K562 (cell line): Measurements from ENCODE around the gene NRG3. TPM values are rescaled to one million over a fixed set of nuclear protein-coding genes. Genes with fewer than 3 reads are reported as not detected.

Experiments used
- ATAC-seq: fragments of 200-7000 bp; cut with Tn5 transposase; 3 replicates; pipeline ENCODE4 v1.9.1; 2020; ENCODE audit warnings: moderate library complexity
- BruUV-seq: library from RNA; stranded (reverse); fragments of 400-500 nt; replicated peaks from 2 replicates; lab custom pipeline; 2021; lab: Mats Ljungman, UMichigan
- CTCF ChIA-PET: fragments of 300-600 bp; formaldehyde crosslinking; extraction: SDS; loops from one replicate; lab custom pipeline; 2021; ENCODE audit warnings: low intra/inter-chr PET ratio; lab: Yijun Ruan, JAX
- POLR2A ChIA-PET: fragments of 300-600, 350-650 bp; sonication (Branson Sonifier 250); formaldehyde crosslinking; extraction: SDS; loops from one replicate; lab custom pipeline; 2021; ENCODE audit warnings: antibody characterized with exemption, inconsistent platforms; lab: Yijun Ruan, JAX
- DNase-seq, 4 experiments: peaks; one replicate each; pipeline versions ENCODE4 v3.0.0 to v3.0.0-alpha.2; 2011 to 2018; ENCODE audit warnings: low spot score in 3 of 4, mixed read lengths in 3 of 4; ENCODE audit errors: extremely low read depth in 1 of 4
- FAIRE-seq: peaks from 2 replicates; lab custom pipeline; 2011; peaks lifted over from hg19 to GRCh38; lab: Jason Lieb, UNC
- H2AFZ ChIP-seq: 2 replicates; pipeline ENCODE4 v1.6.0; 2011; ENCODE audit warnings: low read depth, low read length, control low read depth, inconsistent platforms
- H3K27ac ChIP-seq: fragments of 200-600 bp; 3 replicates; pipeline ENCODE4 v1.8.0; 2011; ENCODE audit warnings: low read depth, mild to moderate bottlenecking, control low read depth, inconsistent platforms, low read length, moderate library complexity, mixed read lengths; ENCODE audit errors: extremely low read depth
- H3K27me3 ChIP-seq, 2 experiments: fragments of 300-600 bp in 1 of 2; 2 replicates in 1 of 2; 3 replicates in 1 of 2; pipeline versions ENCODE4 v1.6.0 to v1.8.0; 2011; ENCODE audit warnings: inconsistent platforms in 2 of 2, low read length in 2 of 2, mild to moderate bottlenecking in 1 of 2, mixed read lengths in 1 of 2, moderate library complexity in 1 of 2; ENCODE audit not compliant: control insufficient read depth in 2 of 2, insufficient read depth in 2 of 2
- H3K36me3 ChIP-seq: fragments of 300-600 bp; 3 replicates; pipeline ENCODE4 v1.8.0; 2011; ENCODE audit warnings: mild to moderate bottlenecking, low read length, inconsistent platforms; ENCODE audit not compliant: control insufficient read depth, insufficient read depth
- H3K4me1 ChIP-seq, 2 experiments: fragments of 200-600 bp in 1 of 2; replicated peaks in 1 of 2; 2 replicates in 1 of 2; 3 replicates in 1 of 2; pipeline versions ENCODE4 v1.5.1 to v1.8.0; 2011; ENCODE audit warnings: inconsistent platforms in 2 of 2, low read length in 2 of 2, mild to moderate bottlenecking in 1 of 2, mixed read lengths in 1 of 2, moderate library complexity in 1 of 2; ENCODE audit not compliant: control insufficient read depth in 2 of 2, insufficient read depth in 2 of 2
- H3K4me2 ChIP-seq: 2 replicates; pipeline ENCODE4 v1.6.1; 2011; ENCODE audit warnings: low read length, control low read depth, inconsistent platforms, mixed read lengths; ENCODE audit not compliant: insufficient read depth
- H3K4me3 ChIP-seq: fragments of 200-600 bp; sonication (generic), shearing (Covaris generic); 2 replicates; pipeline ENCODE4 v1.5.1; 2016; ENCODE audit warnings: control low read depth, inconsistent platforms
- H3K79me2 ChIP-seq: fragments of 200-600 bp; 3 replicates; pipeline ENCODE4 v1.8.0; 2011; ENCODE audit warnings: low read length, inconsistent platforms; ENCODE audit not compliant: control insufficient read depth, insufficient read depth
- H3K9ac ChIP-seq, 2 experiments: 2 replicates each; pipeline versions ENCODE4 v1.6.0 to v1.6.1; 2011; ENCODE audit warnings: low read depth in 2 of 2, low read length in 2 of 2, control low read depth in 1 of 2, inconsistent platforms in 1 of 2, mild to moderate bottlenecking in 1 of 2, mixed read lengths in 1 of 2; ENCODE audit not compliant: insufficient read depth in 1 of 2
- H3K9me1 ChIP-seq: one replicate; pipeline ENCODE4 v1.6.0; 2011; ENCODE audit warnings: inconsistent platforms, mild to moderate bottlenecking, low read length, moderate library complexity; ENCODE audit not compliant: control insufficient read depth, insufficient read depth
- H3K9me3 ChIP-seq: replicated peaks from 2 replicates; pipeline ENCODE4 v1.5.1; 2011; ENCODE audit warnings: low read depth, low read length, inconsistent platforms; ENCODE audit not compliant: control insufficient read depth, insufficient read depth
- H4K20me1 ChIP-seq: replicated peaks from 2 replicates; pipeline ENCODE4 v1.6.1; 2011; ENCODE audit warnings: low read length, inconsistent platforms, mixed read lengths; ENCODE audit not compliant: control insufficient read depth, insufficient read depth
- CBX5 ChIP-seq: IDR thresholded peaks from 2 replicates; pipeline ENCODE4 v1.6.1; 2014; ENCODE audit warnings: low read depth, borderline replicate concordance
- ETV1 ChIP-seq: fragments of 450-650 bp; conservative IDR thresholded peaks from 2 replicates; pipeline ENCODE4 v1.6.1; 2016; ENCODE audit warnings: missing genetic modification characterization, control low read depth, low read depth, missing compliant biosample characterization
- MECOM ChIP-seq: fragments of 250-450 bp; sonication (Bioruptor Pico); IDR thresholded peaks from 2 replicates; pipeline ENCODE4 v1.8.0; 2022; ENCODE audit warnings: inconsistent platforms
- RBFOX2 ChIP-seq: fragments of 200-400 bp; formaldehyde crosslinking; IDR thresholded peaks from 2 replicates; pipeline ENCODE4 v1.6.1; 2017; ENCODE audit warnings: low read depth, mild to moderate bottlenecking, low read length, moderate library complexity
- SMARCB1 ChIP-seq: IDR thresholded peaks from 2 replicates; pipeline ENCODE4 v1.6.1; 2011; ENCODE audit warnings: improper control_type of control experiment, low read depth; ENCODE audit not compliant: insufficient read length
- TAF1 ChIP-seq: IDR thresholded peaks from 2 replicates; pipeline ENCODE4 v1.6.1; 2011; ENCODE audit warnings: mild to moderate bottlenecking, low read length, moderate library complexity; ENCODE audit not compliant: insufficient read depth, control insufficient read depth, severe bottlenecking; ENCODE audit errors: extremely low read depth
- ZBTB1 ChIP-seq: sonication (generic); formaldehyde crosslinking; IDR thresholded peaks from 2 replicates; pipeline ENCODE4 v1.8.1; 2023; ENCODE audit warnings: missing genetic modification reagents, low read depth, mild to moderate bottlenecking, borderline replicate concordance
- ZBTB17 ChIP-seq: fragments of 450-650 bp; formaldehyde crosslinking; IDR thresholded peaks from 2 replicates; pipeline ENCODE4 v1.4.0; 2020; ENCODE audit warnings: mild to moderate bottlenecking
- ZFX ChIP-seq: sonication (generic); formaldehyde crosslinking; IDR thresholded peaks from 2 replicates; pipeline ENCODE4 v1.8.0; 2022; ENCODE audit warnings: mild to moderate bottlenecking, missing genetic modification reagents, moderate library complexity
- ZNF232 ChIP-seq: sonication (generic); formaldehyde crosslinking; IDR thresholded peaks from 2 replicates; pipeline ENCODE4 v1.8.0; 2022; ENCODE audit warnings: mild to moderate bottlenecking, missing genetic modification reagents
- ZNF3 ChIP-seq: fragments of 250-450 bp; sonication (Bioruptor Pico); IDR thresholded peaks from 2 replicates; pipeline ENCODE4 v1.5.0; 2021; ENCODE audit warnings: mild to moderate bottlenecking, moderate library complexity
- WGBS: fragments of 100-300 bp; shearing (Covaris generic); methylation state at CpG from one replicate; pipeline ENCODE4 v1.1.6; 2016; ENCODE audit warnings: low coverage, mixed read lengths; ENCODE audit not compliant: insufficient coverage; ENCODE audit errors: missing lambda C conversion rate; 5-methylcytosine and 5-hydroxymethylcytosine counted together
- in situ Hi-C: fragments of 300-500 bp; cut with MboI; formaldehyde crosslinking; loops from 4 replicates; pipeline ENCODE4 v1.15.0; 2018; ENCODE audit warnings: inconsistent platforms, mixed read lengths
- intact Hi-C: fragments of 100-400 bp; cut with micrococcal nuclease; formaldehyde crosslinking; loops from 2 replicates; pipeline ENCODE4 v1.14.2; 2022
- polyA plus RNA-seq, 8 experiments: library from polyadenylated mRNA; depleted of rRNA in 4 of 8; stranded (reverse) in 5 of 8; unstranded in 3 of 8; fragments of >200 nt; fragmentation: Nextera tagmentation in 2 of 8; fragmentation: Illumina TruSeq in 1 of 8; extraction: Ambion mirVana in 2 of 8; extraction: Trizol in 1 of 8; gene quantifications; 2 replicates each; pipeline versions ENCODE4 v1.2.1 to v1.2.3, GENCODE V29; 2011 to 2014; ENCODE audit warnings: inconsistent platforms in 1 of 8, missing spikeins in 1 of 8
- total RNA-seq, 7 experiments: library from RNA; depleted of rRNA in 6 of 7; stranded (reverse); fragments of >200 nt in 6 of 7; fragmentation: Illumina TruSeq in 2 of 7; extraction: Trizol in 2 of 7; gene quantifications; 2 replicates each; pipeline versions ENCODE4 v1.2.1 to v1.2.3, GENCODE V29; 2011 to 2021; ENCODE audit warnings: low replicate concordance in 1 of 7
- TF ChIP-seq, protein P1 (sequence below): fragments of 250-450 bp; sonication (Bioruptor Pico); IDR thresholded peaks from 2 replicates; pipeline ENCODE4 v1.8.0; 2022; ENCODE audit warnings: inconsistent platforms, mild to moderate bottlenecking, moderate library complexity, borderline replicate concordance
- TF ChIP-seq, protein P2 (sequence below): fragments of 250-450 bp; sonication (Bioruptor Pico); IDR thresholded peaks from 2 replicates; pipeline ENCODE4 v1.8.0; 2021; ENCODE audit warnings: moderate library complexity, mild to moderate bottlenecking, inconsistent platforms
- TF ChIP-seq, protein P3 (sequence below), 2 experiments: IDR thresholded peaks; 2 replicates each; pipeline ENCODE4 v1.6.1; 2012; ENCODE audit warnings: improper control_type of control experiment in 2 of 2, low read depth in 2 of 2, low read length in 2 of 2, borderline replicate concordance in 1 of 2

Gene NRG3
- total and polyA plus RNA-seq, 9 of the 15 experiments (the other 6 are each of a cell fraction or from before 2014, with no cell fraction given), result not detected

DNA sequence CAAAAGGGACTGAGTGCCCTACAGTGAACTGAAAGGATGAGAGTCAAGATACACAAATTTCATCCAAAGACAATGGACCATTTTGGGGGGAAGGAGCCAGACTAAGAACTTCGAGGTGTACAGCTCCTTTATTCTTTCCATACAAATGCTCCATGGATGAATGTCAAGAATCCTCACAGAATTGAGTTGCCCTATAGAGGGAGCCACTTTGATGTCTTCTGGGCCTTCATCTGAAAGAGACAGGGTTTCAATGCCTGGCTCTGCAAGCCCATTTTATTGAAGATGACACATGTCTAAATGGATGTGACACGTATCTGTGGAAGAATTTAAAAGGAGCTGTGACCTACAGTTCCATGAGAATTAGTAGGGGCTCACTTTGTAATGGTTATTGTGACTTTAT lies 32.0 kb upstream of the NRG3 start:
- H3K9me1 ChIP-seq, result no peaks in the 10 kb centered on the region
- 0% methylated on average over 2 of the region's 2 CpGs for WGBS
- ATAC-seq, result no peak
- no peaks in the 10 kb centered on the region for H3K4me1 ChIP-seq
- TF ChIP-seq MECOM (CRISPR knock-in tag), result no peak
- TF ChIP-seq, protein P1, sequence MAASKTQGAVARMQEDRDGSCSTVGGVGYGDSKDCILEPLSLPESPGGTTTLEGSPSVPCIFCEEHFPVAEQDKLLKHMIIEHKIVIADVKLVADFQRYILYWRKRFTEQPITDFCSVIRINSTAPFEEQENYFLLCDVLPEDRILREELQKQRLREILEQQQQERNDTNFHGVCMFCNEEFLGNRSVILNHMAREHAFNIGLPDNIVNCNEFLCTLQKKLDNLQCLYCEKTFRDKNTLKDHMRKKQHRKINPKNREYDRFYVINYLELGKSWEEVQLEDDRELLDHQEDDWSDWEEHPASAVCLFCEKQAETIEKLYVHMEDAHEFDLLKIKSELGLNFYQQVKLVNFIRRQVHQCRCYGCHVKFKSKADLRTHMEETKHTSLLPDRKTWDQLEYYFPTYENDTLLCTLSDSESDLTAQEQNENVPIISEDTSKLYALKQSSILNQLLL, result no peak
- H3K9me3 ChIP-seq, result no peaks in the 10 kb centered on the region; the same call in 1 of the 2 replicates
- no peak for DNase-seq
- in situ Hi-C loops (no loop called here), intact Hi-C loops (no loop called here)
- no peaks in the 10 kb centered on the region for H4K20me1 ChIP-seq
- FAIRE-seq, result no peak
- no peak overlapping the region for H3K27ac ChIP-seq
- CTCF ChIA-PET, result no interaction called here
- H3K27me3 ChIP-seq, result no peaks in the 10 kb centered on the region
- POLR2A ChIA-PET, result no interaction called here
- H3K79me2 ChIP-seq, result no peaks in the 10 kb centered on the region
- no peak overlapping the region for H3K4me2 ChIP-seq
- H3K9ac ChIP-seq, result no peak overlapping the region
- H3K4me3 ChIP-seq, result no peak overlapping the region
- no peaks in the 10 kb centered on the region for H3K36me3 ChIP-seq
- H2AFZ ChIP-seq, result no peak overlapping the region
- no TSS peak for BruUV-seq

DNA sequence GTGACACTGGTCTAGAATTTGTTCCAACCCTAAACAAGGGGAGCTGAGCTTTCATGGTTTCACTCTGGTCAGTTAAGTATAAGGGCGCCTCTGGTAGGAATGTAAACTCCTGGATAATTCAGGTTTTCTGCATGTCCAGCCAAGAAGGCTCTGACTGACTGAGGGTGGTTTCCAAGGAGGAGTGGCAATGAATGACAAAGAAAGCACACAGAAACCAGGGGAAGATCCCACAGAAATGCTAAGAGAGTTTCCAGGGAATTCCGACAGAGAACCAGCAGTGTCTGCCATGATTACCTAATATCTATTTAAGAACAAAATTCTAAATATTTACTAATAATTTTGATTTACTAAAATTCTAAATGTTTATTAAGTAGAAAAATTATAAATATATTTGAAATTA lies 27.3 kb upstream of the NRG3 start:
- Histone ChIP-seq H3K79me2 (no peaks in the 10 kb centered on the region), H3K9me3 (no peaks in the 10 kb centered on the region), H3K27ac (no peak overlapping the region), H4K20me1 (no peaks in the 10 kb centered on the region), H3K9me1 (no peaks in the 10 kb centered on the region), H3K4me3 (no peak overlapping the region), H3K36me3 (no peaks in the 10 kb centered on the region), H3K4me1 (no peaks in the 10 kb centered on the region), H3K9ac (no peak overlapping the region), H3K4me2 (no peak overlapping the region), H2AFZ (no peak overlapping the region), H3K27me3 (no peaks in the 10 kb centered on the region)
- POLR2A ChIA-PET, result no interaction called here
- ATAC-seq, result no peak
- FAIRE-seq, result no peak
- intact Hi-C loops, result no loop called here
- 3% methylated on average over 2 of the region's 2 CpGs for WGBS
- no TSS peak for BruUV-seq
- DNase-seq, result no peak
- in situ Hi-C loops, result no loop called here
- CTCF ChIA-PET, result no interaction called here
- TF ChIP-seq ZBTB1 (CRISPR knock-in tag) (no peak), ZBTB17 (no peak), ZNF232 (CRISPR knock-in tag) (no peak), TAF1 (no peak), ZNF3 (CRISPR knock-in tag) (no peak), CBX5 (no peak), RBFOX2 (no peak), SMARCB1 (no peak), ETV1 (tag) (no peak), ZFX (CRISPR knock-in tag) (no peak)
- TF ChIP-seq, protein P2, sequence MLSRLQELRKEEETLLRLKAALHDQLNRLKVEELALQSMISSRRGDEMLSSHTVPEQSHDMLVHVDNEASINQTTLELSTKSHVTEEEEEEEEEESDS (CRISPR knock-in tag), result no peak
- TF ChIP-seq, protein P3, sequence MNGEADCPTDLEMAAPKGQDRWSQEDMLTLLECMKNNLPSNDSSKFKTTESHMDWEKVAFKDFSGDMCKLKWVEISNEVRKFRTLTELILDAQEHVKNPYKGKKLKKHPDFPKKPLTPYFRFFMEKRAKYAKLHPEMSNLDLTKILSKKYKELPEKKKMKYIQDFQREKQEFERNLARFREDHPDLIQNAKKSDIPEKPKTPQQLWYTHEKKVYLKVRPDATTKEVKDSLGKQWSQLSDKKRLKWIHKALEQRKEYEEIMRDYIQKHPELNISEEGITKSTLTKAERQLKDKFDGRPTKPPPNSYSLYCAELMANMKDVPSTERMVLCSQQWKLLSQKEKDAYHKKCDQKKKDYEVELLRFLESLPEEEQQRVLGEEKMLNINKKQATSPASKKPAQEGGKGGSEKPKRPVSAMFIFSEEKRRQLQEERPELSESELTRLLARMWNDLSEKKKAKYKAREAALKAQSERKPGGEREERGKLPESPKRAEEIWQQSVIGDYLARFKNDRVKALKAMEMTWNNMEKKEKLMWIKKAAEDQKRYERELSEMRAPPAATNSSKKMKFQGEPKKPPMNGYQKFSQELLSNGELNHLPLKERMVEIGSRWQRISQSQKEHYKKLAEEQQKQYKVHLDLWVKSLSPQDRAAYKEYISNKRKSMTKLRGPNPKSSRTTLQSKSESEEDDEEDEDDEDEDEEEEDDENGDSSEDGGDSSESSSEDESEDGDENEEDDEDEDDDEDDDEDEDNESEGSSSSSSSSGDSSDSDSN (IDR thresholded peaks at IDR 0.05; ENCODE audit: borderline replicate concordance in 1 of 2, low read depth in 2 of 2, low read length in 2 of 2), result no peak
